ENCODE results near the gene GCKR.
"Not testable (repeated sequence)": the region's sequence is repeated elsewhere in the genome, so short reads cannot be mapped to it uniquely, and the experiment has no call there.

The GCKR gene

DNA sequence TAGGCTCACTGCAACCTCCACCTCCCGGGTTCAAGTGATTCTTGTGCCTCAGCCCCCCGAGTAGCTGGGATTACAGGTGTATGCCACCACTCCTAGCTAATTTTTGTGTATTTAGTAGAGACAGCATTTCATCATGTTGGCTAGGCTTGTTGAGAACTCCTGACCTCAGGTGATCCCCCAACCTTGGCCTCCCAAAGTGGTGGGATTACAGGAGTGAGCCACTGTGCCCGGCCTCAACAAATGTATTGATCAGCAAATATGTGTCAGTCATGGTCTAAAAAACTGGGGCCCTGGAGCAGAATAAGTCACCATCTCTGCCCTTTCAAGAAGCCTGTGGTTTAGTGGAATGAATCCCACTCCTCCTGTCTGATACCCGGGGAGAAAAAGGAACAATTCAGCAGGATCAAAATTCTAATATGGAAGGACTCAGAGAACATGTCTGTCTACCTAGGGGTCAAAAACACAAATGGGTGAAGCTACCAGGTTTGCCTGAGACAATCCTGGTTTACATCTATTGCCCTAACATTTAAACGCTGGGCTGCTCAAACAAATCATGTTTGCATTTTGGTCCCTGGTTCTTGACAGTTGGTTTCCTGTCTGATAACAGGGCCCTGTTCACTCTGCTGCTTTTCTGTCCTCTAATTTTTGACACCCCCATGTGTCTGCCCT lies 21.6 kb downstream of the GCKR start:
- no peak for DNase-seq

DNA sequence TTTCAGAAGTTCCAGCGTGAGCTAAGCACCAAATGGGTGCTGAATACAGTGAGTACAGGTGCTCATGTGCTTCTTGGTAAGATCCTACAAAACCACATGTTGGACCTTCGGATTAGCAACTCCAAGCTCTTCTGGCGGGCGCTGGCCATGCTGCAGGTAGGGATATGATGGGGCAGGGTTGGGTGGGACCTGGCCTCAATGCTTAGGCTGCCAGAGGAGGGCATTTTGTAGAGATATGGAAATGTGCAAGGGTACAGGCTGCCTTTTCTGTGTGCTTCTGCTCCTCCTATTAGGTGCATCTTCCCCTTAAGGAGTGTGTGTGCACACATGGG lies 22.1 kb downstream of the GCKR start:
- no peak for DNase-seq

DNA sequence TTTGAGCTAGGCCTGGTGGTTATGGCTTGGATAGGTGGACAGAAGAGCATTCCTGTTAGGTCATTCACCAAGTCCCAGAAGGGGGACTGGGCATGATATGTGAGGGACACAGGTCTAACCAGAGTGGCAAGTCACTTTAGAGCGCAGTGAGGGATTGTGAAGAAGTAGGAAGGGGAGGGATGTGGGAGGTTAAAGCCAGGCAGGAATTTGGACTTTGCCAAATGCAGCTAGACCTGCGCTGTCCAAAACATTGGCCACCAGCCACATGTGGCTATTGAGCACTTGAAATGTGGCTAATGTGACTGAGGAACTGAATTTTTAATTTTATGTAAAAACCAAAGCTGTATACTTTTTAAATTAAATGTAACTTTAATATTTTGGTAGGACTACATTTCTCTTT lies 23.7 kb downstream of the GCKR start:
- no peak for DNase-seq

DNA sequence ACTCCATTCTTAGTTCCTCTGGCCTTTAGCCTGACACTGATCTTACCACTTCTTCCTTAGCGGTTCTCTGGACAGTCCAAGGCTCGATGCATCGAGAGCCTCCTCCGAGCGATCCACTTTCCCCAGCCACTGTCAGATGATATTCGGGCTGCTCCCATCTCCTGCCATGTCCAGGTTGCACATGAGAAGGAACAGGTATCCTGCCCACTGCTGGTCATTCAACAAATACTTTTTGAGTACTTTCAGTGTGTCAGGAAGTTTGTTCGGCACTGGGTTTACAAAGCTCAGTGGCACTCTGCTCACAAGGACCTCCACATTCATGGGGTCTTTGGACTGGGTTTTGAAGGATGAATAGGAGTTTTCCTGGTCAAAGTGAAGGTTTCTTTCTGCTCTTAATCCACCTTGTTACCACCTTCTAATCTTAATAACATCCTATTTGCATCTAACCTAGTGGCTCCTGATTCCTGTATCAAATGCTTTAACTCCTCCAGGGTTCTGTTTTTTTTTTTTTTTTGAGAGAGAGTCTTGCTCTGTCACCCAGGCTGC lies 25.8 kb downstream of the GCKR start:
- no peak for DNase-seq

DNA sequence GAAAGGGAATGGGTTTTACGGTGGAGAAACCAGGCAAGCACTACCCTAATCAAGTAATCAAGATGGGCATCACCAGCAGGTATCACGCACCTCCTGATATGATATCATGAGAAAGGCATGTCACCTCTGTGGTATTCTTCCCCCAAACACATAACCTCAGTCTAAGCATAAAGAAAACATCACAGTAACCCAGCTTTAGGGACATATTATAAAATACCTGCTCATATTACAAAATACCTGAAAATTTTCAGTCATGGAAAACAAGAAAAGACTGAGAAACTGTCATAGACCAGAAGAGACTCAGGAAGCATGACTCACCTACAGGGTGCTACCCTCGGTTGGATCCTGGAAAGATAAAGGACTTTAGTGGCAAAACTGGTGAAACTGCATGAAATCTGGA lies 30.5 kb downstream of the GCKR start:
- no peak for DNase-seq

DNA sequence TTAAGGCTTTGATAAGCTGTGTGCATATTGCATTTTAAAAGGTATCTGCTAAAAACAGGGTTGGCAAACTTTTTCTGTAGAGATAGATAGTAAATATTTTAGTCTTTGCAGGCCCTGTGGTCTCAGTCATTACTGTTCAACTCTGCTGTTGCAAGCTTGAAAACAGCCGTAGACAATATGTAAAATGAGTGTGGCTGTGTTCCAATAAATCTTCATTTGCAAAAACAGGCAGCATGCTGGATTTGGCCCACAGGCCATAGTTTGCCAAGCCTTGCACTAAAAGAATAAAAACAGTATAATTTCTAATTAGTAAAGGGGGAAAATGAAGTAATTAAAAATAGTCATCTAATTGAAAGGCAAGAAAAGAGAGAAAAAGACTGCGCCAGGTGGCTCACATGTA lies 35.3 kb downstream of the GCKR start:
- no peak for DNase-seq

DNA sequence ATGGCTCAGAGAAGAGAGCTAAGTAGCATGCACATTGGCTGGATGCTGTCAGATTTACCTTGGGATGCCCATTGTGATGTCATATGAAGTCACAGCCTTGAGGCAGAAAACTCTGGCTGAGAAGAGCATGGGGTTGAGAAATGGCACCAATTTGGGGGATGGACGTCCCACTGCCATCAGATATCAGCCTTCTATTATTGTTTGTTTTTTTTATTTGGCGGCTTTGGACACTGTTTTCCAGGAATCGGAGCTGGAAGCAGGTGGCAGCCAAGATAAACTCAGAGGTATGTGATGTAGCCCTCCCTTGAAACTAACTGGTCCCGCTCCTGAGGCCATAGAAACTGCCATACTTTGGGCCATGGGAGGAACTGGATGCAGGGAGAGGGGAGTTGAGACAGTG lies 40.6 kb downstream of the GCKR start:
- DNase-seq = no peak

DNA sequence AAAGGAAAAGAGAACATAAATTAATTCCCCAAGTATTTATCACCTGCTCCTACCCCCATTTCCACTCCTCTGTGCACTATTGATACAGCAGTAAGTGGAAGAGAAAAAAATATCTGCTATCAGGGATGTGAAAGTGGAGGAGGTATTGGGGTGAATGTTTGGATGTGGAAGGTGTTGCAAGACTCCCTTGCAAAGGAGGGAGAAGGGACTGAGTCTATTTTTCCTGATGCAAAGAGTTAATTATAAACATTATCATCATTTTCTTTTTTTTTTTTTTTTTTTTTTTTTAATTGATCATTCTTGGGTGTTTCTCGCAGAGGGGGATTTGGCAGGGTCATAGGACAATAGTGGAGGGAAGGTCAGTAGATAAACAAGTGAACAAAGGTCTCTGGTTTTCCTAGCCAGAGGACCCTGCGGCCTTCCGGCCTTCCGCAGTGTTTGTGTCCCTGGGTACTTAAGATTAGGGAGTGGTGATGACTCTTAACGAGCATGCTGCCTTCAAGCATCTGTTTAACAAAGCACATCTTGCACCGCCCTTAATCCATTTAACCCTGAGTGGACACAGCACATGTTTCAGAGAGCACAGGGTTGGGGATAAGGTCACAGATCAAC lies 42.3 kb downstream of the GCKR start:
- not testable (repeated sequence) for DNase-seq

DNA sequence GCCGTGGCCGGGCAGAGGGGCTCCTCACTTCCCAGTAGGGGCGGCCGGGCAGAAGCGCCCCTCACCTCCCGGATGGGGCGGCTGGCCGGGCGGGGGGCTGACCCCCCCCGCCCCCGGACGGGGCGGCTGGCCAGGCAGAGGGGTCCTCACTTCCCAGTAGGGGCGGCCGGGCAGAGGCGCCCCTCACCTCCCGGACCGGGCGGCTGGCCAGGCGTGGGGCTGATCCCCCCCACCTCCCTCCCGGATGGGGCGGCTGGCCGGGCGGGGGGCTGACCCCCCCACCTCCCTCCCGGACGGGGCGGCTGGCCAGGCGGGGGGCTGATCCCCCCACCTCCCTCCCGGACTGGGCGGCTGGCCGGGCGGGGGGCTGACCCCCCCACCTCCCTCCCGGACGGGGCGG lies 43.0 kb downstream of the GCKR start:
- not testable (repeated sequence) for DNase-seq

DNA sequence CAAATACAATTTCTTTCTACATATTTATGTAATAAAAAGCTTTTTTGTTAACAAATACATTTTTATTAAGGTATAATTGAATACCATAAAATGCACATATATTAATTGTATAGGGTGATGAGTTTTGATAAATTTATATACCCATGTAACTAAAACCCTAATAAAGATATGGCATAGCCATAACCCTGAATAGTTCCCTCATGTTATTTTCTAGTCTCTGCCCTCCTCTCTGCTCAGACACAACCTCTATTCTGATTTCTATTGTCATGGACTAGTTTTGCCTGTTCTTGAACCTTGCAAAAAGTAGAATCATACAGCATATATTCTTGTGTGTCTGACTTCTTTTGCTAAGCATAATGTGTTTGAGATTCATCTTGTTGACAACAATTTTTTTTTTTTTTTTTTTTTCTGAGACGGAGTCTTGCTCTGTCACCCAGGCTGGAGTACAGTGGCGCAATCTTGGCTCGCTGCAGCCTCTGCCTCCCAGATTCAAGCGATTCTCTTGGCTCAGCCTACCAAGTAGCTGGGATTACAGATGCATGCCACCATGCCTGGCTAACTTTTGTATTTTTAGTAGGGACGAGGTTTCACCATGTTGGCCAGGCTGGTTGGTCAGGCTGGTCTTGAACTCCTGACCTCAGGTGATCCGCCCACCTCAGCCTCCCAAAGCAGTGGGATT lies 47.6 kb downstream of the GCKR start:
- no peak for DNase-seq

DNA sequence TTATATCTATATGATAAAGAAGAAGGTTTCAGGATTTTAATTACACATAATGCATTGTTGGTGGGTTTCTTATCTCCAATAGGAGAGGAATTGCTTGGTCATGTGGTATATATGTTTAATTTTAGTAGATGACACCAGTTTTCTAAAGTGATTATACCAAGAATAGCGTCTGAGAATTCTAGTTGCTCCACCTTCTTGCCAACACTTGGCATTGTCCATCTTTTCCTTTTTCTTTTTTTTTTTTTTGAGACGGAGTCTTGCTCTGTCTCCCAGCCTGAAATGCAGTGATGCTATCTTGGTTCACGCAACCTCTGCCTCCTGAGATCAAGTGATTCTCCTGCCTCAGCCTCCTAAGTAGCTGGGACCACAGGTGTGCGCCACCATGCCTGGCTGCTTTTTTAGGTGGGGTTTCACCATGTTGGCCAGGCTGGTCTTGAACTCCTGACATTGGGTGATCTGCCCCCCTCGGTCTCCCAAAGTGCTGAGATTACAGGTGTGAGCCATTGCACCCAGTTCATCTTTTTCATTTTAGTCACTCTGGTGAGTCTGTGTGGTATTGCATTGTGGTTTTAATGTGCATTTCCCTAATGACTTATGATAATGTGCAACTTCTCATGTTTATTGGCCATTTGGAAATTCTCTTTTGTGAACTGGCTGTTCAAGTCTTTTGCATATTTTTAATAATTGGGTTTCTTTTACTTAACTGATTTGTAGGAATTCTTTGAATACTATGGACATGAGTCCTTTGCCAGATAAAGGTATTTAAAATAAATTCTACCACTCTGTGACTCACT lies 48.9 kb downstream of the GCKR start:
- DNase-seq = no peak

DNA sequence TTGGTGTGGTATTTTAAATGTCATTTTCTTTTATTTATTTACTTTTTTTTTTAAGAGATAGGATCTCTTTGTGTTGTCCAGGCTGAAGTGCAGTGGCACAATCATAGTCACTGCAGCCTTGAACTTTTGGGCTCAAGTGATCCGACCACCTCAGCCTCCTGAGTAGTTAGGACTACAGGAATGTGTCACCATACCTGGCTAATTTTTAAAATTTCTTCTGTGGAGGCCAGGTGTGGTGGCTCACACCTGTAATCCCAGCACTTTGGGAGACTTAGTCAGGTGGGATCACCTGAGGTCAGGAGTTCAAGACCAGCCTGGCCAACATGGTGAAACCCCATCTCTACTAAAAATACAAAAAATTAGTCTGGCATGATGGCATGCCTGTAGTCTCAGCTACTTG lies 52.7 kb downstream of the GCKR start:
- no peak for DNase-seq

DNA sequence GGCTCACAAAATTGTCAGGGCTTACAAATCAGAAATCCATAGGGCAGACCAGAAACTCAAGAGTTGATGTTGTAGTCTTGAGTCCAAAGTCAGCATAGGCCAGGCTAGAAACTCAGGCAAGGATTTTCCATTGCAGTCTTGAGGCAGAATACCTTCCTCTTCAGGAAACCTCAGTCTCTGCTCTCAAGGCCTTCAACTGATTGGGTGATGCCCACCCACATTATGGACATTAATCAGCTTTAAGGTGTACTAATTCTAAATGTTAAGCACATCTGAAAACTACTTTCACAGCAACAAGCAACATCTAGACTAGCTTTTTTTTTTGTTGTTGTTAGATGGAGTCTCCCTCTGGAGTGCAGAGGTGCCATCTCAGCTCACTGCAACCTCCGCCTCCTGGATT lies 54.9 kb downstream of the GCKR start:
- DNase-seq = no peak

DNA sequence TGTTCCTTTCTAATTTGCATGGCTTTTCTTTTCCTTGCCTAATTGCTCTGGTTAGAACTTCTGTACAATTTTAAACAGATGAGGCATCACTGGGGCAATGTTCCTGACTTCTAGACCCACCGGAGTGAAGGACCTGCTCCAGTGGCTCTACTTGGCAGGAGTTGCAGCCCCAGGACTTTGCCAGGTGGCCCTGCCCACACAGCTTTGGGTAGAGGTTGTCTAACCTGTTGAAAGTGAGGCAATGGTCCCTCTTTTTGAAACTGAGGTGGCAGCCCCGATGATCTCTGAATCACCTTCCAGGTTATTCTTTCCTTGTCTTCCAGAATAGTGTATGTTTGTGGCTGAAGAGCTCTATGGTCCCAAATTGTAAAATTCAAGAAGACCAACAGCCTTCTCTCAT lies 56.3 kb downstream of the GCKR start:
- DNase-seq = no peak

DNA sequence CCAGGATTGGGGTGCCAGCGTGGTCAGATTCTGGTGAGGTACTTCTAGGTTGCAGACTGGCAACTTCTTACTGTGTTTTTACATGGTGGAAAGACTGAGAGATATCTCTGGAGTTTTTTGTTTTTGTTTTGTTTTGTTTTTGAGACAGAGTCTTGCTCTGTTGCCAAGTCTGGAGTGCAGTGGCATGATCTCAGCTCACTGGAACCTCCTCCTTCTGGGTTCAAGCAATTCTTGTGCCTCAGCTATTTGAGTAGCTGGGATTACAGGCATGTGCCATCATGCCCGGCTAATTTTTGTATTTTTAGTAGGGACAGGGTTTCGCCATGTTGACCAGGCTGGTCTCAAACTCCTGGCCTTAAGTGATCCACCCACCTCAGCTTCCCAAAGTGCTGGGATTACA lies 57.8 kb downstream of the GCKR start:
- DNase-seq = not testable (repeated sequence)

DNA sequence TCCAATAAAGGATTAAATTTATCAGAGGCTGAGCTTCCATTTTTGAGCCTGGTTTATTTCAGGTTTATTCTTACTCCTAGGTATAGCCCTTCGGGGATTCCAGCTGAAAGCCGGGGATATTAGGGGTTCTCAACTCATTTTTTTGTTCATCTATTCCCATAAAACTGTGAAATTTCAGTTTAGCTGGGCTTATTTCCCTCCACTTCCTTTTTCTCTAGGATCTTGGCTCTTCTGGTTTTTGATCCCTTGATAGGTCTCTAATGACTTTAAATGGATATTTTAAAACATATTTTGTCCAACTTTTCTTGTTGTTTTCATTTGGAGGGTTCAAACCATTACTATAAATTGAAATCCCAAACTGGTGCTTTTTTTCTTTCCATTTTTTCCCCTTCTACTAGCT lies 62.6 kb downstream of the GCKR start:
- no peak for DNase-seq

DNA sequence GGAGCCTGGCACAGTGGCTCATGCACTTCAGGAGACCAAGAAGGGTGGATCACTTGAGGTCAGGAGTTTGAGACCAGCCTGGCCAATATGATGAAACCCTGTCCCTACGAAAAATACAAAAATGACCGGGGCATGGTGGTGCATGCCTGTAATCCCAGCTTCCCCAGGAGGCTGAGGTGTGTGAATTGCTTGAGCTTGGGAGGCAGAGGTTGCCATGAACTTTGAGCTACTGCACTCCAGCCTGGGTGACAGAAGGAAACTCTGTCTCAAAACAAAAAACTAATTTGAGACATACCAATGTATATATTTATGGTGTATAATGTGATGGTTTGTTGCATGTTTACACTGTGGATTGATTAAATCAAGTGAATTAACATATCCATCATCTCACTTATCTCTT lies 64.4 kb downstream of the GCKR start:
- DNase-seq = no peak

DNA sequence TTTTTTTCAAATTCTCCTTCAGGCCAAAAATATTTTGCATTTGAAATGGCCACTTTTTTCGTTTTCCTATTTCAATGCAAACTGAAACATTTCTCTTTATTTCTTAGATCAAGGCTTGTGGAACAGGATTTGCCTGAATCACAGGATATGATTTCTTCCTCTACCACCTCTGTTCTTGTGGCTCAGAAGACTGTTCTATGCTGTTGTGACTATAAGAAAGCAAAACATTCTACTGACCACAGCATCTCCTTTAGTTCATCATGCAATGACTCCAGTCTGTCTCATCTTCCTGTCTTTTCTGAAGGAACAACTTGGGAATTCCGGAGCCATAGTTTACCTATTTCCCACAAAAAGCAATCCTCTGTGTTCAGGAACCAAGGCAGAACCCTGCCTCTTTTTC lies 70.0 kb downstream of the GCKR start:
- DNase-seq = no peak

DNA sequence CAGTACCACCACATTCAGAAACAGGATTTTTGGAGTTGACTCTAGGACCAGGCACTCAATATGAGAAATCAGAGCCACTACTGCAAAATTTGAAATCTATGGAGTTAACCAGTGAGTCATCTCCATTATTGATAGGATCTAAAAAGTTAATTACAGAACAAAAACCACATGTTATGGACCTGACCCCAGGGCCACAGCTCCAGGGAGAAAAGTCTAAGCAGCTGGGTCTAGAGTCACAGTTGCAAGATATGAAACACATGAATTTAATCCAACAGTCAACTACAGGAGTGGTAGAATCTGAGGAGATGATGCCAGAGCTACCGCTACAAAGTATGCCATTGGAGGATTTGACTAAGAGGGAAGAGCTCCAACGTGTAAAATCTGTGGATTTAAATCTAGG lies 72.8 kb downstream of the GCKR start:
- DNase-seq = no peak

DNA sequence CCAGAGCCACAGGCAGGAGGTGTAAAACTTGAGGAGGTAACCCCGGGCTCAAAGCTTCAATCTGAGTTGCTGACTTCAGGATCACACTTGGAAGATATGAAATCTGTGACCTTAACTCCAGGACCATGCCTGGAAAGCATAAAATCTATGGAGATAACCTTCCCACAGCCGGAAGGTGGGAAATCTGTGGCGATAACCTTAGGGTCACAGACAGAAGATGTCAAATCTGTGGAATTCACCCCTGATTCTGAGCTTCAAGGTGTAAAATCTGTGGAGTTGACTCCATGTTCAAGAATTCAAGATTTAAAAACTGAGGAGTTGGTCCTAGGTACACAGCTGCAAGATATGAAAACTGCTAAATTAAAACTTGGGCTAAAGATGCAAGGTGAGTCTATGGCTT lies 74.6 kb downstream of the GCKR start:
- no peak for DNase-seq

DNA sequence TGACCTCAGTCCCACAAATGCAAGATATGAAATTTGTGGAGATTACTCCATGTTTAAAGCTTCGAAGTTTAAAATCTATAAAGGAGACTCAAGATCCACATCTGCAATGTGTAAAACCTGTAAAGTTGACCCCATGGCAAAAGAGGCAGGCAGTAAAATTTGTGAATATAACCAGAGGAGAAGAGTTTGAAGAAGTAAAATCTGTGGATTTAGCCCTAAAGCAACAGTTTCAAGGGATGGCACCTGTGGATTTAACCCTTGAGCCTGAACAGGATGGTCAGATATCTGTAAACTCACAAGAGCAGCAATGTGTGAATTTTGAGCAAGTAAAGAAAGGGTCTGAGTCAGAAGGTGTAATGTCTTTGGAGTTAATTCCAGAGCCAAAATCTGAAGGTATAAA lies 75.0 kb downstream of the GCKR start:
- no peak for DNase-seq

DNA sequence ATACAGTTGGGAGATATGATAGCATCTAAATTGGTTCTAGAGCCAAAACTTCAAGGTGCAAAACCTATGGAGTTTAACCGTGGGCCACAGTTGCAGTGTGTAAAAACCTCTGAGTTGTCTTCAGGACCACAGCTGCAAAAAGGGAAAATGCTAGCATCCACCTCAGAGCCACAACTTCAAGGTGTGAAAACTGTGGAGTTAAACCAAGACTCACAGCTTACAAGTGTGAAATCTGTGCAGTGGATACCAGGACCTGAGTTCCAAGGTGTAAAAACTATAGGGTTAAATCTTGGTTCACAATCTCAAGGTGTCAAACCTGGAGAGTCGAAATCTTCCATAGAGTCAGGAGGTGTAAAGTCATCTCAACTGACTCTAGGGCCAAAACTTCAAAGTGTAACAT lies 75.8 kb downstream of the GCKR start:
- no peak for DNase-seq

DNA sequence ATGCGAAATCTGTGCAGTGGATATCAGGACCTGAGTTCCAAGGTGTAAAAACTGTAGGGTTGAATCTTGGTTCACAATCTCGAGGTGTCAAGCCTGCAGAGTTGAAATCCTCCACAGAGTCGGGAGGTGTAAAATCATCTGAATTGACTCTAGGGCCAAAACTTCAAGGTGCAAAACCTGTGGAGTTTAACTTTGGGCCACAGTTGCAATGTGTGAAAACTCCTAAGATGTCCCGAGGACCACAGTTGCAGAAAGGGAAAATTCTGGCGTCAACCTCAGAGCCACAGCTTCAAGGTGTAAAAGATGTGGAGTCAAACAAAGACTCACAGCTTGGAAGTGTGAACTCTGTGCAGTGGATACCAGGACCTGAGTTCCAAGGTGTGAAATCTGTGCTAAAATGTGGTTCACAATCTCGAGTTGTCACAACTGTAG lies 76.4 kb downstream of the GCKR start:
- DNase-seq = no peak

Measured in activated gamma-delta T cell (primary cell).